GM19438 (cell line): ENCODE measurements around the gene PHAF1.
"Not testable (repeated sequence)": the region's sequence is repeated elsewhere in the genome, so short reads cannot be mapped to it uniquely, and the experiment has no call there.

Experiments
- ATAC-seq: cut with Tn5 transposase; IDR thresholded peaks from one replicate; pipeline ENCODE4 v1.9.1; 2021; ENCODE audit warnings: low read depth; ENCODE audit not compliant: unreplicated experiment

Gene PHAF1

DNA sequence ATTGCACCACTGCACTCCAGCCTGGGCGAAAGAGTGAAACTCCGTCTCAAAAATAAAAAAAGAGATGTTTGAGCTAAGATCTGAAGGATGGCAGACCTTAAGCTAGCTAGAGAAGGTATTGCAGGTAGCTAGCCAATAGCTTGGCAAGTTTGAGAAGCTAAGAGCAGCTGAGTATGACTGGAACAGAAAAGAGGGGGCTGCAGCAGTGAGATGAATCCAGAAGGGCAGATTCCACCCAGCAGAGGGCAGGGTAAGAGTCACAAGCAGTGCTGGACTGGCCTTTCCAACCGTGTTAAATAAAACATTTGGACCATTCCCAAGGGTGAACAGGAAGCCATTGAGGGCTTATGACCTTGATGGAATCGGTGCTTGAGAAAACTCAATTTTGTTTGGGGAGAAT is 5.7 kb upstream of the PHAF1 start:
- no peak for ATAC-seq

- ATAC-seq, result no peak
Observed at GRCh38 chr16:67104845-67105244, 4.9 kb upstream of the PHAF1 start.

DNA sequence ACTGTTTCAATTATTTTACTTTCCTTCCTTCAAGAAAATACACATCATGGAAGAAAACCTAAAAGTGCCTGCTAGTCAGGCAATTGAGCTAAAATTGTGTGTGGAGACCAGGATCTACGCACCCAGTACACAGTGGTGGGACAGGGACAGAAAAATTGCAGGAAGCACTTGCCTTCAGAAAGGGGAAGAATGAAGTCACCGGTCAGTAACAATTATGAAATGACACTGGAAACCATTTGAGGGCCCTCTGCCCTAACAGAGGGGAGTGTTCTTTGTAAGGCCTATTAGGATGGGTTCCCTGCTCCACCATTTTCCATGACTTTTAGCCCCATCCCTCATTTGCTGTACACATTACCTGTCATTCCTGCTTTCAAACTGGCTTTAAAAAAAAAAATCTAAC is 4.5 kb upstream of the PHAF1 start:
- no peak for ATAC-seq

DNA sequence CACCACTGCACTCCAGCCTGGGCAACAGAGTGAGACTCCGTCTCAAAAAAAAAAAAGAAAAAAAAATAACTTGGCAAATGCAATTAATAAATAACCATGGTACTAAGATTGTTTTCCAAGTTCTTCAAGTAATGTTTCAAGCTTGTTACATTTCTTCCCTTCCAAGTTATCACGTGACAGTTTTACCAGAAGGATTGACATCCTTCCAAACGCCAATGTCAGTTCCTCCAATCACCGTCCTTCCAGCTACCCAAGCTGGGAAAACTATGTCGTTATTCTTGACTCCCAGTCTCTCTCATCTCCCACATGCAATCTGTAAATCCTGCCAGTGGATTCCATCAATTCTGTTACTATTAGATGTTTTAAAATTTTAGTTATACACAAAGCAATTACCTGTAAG is 3.9 kb upstream of the PHAF1 start:
- no peak for ATAC-seq

GRCh38 chr16:67108489-67108888 is 1.3 kb upstream of the PHAF1 start:
- ATAC-seq, result no peak

DNA sequence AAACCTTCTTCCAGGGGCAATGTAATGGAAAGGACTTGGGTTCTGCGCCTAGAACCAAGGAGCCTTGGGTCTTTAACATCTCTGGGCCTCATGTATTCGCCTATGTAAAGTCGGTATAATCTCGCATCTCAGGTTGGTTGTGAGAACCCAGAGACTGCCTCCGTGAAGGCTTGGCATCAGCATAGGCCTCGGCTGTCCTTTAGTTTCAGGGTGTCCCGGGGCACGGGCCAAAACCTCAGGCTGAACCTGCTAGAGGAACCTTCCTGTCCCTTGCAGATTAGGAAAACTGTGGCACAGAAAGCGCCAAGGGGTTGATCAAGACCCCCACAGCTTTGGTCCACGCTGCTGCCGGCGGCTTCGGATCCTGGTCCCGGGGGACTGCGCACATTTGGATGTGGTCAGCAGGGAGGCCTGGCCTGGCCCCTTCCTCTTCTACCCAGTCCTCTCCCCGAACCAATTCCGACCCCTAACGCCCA is 772 bp upstream of the PHAF1 start:
- ATAC-seq, result no peak

DNA sequence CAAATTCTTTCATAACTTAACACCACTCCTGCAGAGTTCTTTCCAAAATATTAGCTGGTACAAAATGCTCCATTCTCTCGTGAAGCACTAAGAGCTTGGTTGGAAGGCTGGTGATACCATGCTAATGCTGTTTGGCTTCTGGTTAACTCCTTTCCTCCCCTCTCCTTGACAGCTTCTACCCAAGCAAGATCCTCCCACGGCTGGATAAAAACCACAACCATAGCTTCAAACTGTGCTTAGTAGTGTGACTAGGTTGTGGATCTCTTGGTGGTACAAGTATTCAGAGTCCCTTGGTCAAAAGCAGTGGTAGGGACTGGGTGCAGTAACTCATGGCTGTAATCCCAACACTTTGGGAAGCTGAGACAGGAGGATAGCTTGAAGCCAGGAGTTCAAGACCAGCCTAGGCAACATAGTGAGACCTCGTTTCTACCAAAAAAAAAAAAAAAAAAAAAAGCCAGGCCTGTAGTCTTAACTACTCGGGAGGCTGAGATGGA is 2.3 kb downstream of the PHAF1 start:
- no peak for ATAC-seq

GRCh38 chr16:67112591-67113399 is 3.1 kb downstream of the PHAF1 start:
- ATAC-seq, result no peak

GRCh38 chr16:67114793-67115192 is 5.1 kb downstream of the PHAF1 start:
- ATAC-seq, result no peak

DNA sequence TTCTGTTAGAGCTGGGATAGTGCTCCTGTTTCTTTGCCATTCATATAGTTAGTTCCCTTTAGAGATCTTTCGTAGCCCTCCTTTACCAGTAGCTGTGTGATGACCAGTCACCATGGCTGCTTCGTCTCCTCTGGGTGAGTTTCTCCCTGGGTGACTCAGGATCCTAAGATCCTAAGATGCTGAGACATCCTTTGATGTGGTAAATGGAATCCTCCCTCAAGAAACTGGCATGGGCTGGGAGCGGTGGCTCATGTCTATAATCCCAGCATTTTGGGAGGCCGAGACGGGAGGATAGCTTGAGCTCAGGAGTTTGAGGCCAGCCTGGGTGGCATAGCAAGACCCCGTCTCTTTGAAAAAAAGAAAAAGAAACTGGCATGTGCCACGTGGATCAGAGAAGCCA is 5.9 kb downstream of the PHAF1 start:
- ATAC-seq, result no peak

GRCh38 chr16:67116388-67117311 is 6.9 kb downstream of the PHAF1 start:
- no peak for ATAC-seq

- no peak for ATAC-seq
Observed at GRCh38 chr16:67117716-67118115, 8.0 kb downstream of the PHAF1 start.

DNA sequence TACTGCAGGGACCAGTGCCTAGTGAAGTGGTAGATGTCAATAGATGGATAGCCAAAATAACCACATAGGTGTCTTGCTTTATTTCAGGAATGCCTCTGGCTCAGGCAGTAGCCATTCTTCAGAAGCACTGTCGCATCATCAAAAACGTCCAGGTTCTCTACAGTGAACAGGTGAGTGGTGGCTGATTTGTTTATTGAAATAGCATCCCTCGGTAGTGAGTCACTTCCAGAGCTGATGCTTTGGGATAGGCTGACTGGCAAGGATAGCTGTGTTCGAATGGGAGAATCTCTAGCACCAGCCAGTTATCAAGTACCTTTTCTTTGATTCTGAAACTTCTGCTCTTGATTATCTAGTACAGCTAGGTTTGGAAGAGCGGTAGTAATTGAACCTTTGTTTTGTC is 10.3 kb downstream of the PHAF1 start:
- no peak for ATAC-seq

DNA sequence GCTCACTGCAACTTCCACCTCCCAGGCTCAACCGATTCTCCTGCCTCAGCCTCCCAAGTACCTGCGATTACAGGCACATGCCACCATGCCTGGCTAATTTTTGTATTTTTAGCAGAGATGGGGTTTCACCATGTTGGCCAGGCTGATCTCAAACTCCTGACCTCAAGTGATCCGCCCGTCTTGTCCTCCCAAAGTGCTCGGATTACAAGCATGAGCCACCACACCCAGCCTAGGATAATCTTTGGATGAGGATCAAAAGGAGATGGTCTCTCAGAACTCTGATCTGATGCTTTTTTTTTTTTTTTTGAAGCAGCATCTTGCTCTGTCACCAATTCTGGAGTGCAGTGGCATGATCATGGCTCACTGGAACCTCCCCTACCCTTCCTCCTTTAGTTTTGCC is 13.1 kb downstream of the PHAF1 start:
- ATAC-seq, result not testable (repeated sequence)

GRCh38 chr16:67128417-67128816 is 18.7 kb downstream of the PHAF1 start:
- no peak for ATAC-seq

DNA sequence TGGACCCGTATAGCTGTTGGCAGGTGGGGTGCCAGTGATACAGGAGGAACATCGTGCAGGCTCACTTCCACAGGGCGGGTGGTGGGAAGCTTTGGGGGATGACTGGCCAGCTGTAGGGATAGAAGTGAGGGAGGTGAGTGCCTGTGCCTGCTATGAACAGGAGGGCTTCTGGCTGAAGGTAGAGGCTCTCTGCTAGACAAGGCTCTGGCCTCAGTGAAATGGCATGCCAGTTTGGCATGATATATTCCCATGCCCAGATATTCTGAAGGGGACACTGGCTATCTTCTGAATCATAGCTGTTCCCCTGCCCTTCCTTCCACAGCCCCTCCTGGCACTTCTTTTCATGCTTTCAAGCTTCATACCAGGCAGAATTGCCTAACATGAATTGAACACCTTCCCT is 19.1 kb downstream of the PHAF1 start:
- no peak for ATAC-seq

- ATAC-seq, result no peak
Observed at GRCh38 chr16:67129422-67129821, 19.7 kb downstream of the PHAF1 start.

- no peak for ATAC-seq
Observed at GRCh38 chr16:67137605-67138004, 27.9 kb downstream of the PHAF1 start.

- no peak for ATAC-seq
Observed at GRCh38 chr16:67141391-67141790, 31.6 kb downstream of the PHAF1 start.

GRCh38 chr16:67142342-67142741 is 32.6 kb downstream of the PHAF1 start:
- no peak for ATAC-seq

- ATAC-seq, result no peak
Observed at GRCh38 chr16:67144943-67145342, 35.2 kb downstream of the PHAF1 start.
